Osteocyte (in vitro differentiated cells): ENCODE results near the gene RCAN2. TPM values are rescaled to one million over a fixed set of nuclear protein-coding genes. Genes with fewer than 3 reads are reported as not detected.

Experiments used
- DNase-seq: peaks from one replicate; pipeline ENCODE4 v3.0.0; 2021; ENCODE audit warnings: mixed read lengths; ENCODE audit not compliant: unreplicated experiment; ENCODE audit errors: extremely low spot score
- H3K27ac Mint-ChIP-seq: one replicate; pipeline ENCODE4 v1.8.0; 2021; ENCODE audit warnings: mild to moderate bottlenecking, mixed read lengths; ENCODE audit not compliant: unreplicated experiment
- H3K27me3 Mint-ChIP-seq: one replicate; pipeline ENCODE4 v1.8.0; 2021; ENCODE audit warnings: mixed read lengths; ENCODE audit not compliant: unreplicated experiment
- H3K36me3 Mint-ChIP-seq: one replicate; pipeline ENCODE4 v1.8.0; 2021; ENCODE audit warnings: mixed read lengths; ENCODE audit not compliant: unreplicated experiment
- H3K4me1 Mint-ChIP-seq: one replicate; pipeline ENCODE4 v1.8.0; 2021; ENCODE audit warnings: mixed read lengths; ENCODE audit not compliant: unreplicated experiment
- H3K4me3 Mint-ChIP-seq: one replicate; pipeline ENCODE4 v1.8.0; 2021; ENCODE audit warnings: mild to moderate bottlenecking, moderate library complexity, mixed read lengths; ENCODE audit not compliant: unreplicated experiment
- H3K9me3 Mint-ChIP-seq: one replicate; pipeline ENCODE4 v1.8.0; 2021; ENCODE audit warnings: mixed read lengths; ENCODE audit not compliant: unreplicated experiment
- total RNA-seq: library from RNA; stranded (reverse); gene quantifications from 2 replicates; pipeline ENCODE4 v1.2.1, GENCODE V29; 2021
- TF ChIP-seq, protein P1 (sequence below): fragments of 200-600 bp; sonication (generic); IDR thresholded peaks from 2 replicates; pipeline ENCODE4 v1.5.0; 2021; ENCODE audit warnings: antibody characterized with exemption, mild to moderate bottlenecking, moderate library complexity

The RCAN2 gene
- total RNA-seq, 1 donor from 2014 or later: 31.3 TPM

DNA sequence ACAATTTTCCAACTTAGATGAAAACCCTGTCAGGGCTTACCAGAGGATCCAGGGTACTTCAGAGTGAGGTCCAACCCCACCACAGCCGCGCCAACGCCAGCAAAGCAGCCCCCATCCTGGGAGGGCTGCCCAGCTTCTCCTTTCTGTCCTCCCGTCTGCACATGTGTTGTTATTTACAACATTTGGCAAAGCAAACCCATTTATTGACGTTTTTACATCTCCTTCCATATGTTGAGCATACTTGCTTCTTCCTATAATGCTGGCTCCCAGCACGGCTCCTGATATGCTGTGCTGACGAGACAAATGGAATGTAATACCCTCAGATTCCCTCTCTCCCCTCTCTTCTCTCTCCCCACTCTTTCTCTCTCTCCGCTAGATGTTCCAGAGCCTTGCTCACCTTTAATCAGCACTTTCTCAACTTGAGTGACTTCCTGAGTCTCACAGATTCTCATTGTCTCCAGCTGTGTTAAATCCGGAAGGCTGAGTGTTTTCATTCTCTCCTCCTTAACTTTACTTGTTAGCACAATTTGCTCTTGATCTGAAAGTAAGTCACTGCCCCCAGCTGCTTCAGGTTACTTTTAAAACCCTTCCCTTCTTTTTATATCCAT, 22.7 kb downstream of the RCAN2 start:
- Mint-ChIP-seq H3K9me3 (peaks cover 8% of the 10 kb centered on the region), H3K27ac (peak overlapping the region; percentile 5), H3K4me1 (peaks cover 32% of the 10 kb centered on the region), H3K27me3 (no peaks in the 10 kb centered on the region), H3K4me3 (no peak overlapping the region), H3K36me3 (peaks cover 8% of the 10 kb centered on the region)
- no peak for DNase-seq
- TF ChIP-seq, protein P1, sequence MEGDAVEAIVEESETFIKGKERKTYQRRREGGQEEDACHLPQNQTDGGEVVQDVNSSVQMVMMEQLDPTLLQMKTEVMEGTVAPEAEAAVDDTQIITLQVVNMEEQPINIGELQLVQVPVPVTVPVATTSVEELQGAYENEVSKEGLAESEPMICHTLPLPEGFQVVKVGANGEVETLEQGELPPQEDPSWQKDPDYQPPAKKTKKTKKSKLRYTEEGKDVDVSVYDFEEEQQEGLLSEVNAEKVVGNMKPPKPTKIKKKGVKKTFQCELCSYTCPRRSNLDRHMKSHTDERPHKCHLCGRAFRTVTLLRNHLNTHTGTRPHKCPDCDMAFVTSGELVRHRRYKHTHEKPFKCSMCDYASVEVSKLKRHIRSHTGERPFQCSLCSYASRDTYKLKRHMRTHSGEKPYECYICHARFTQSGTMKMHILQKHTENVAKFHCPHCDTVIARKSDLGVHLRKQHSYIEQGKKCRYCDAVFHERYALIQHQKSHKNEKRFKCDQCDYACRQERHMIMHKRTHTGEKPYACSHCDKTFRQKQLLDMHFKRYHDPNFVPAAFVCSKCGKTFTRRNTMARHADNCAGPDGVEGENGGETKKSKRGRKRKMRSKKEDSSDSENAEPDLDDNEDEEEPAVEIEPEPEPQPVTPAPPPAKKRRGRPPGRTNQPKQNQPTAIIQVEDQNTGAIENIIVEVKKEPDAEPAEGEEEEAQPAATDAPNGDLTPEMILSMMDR: no peak

DNA sequence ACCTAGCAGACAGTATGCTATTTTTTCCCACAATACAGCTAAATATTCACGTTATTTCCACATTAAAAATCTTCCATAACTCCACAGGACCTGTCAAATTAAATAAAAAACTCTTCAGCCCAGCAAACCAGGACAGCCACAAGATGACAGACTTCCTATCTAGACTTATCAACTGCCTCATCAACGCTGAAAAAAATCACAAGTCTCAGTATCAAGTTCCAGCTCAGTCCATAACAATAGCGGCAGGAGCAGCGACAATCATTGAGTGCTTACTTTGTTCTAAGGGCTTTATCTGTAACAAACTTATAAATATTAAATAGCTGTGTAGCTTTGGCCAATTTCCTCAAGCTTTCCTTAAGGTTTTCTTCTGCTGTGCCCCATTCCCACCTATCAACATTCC, 24.7 kb downstream of the RCAN2 start:
- no peak overlapping the region for H3K27ac Mint-ChIP-seq
- H3K4me3 Mint-ChIP-seq: no peak overlapping the region
- TF ChIP-seq, protein P1: no peak
- no peak for DNase-seq
- H3K27me3 Mint-ChIP-seq: no peaks in the 10 kb centered on the region
- peaks cover 8% of the 10 kb centered on the region for H3K9me3 Mint-ChIP-seq
- H3K36me3 Mint-ChIP-seq: peaks cover 17% of the 10 kb centered on the region
- H3K4me1 Mint-ChIP-seq: peaks cover 29% of the 10 kb centered on the region

DNA sequence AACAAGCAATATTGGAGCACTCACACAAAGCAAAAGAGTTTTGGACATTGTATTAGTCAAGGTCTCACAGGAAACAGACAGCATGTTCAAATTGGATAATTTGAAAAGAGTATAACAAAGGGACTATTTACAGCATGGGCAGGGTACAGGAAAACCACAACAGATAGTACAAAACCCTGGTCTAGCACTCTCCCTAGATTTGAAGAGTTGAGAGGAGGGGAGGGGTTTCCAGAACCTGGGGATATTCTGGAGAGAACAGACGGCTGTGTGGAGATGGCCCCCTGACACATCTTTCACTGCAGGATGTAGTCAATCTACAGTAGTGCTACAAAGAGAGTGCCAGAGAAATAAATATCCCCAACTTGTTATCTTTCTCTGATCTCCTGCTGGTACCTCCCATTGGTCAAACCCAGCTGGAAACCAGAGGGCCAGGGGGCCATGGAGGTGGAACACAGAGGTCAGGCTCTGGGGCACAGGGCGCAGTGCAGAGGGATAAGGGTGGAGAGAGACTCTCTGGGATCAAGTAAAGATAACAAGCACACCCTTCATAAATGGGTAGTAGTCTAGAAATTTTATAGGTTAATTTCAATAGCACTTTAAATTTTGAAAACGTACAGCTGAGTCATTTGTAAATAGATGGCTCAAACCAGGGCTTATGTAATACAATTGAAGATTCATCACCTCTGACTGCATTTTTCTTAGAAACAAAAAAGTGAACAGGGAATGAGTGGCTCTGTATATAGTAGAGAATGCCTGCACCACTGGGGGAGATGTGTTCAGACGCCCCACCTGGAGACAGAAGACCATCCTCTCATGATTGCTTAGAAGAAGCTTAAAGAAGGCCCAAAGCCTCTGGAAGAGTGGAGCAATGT, 25.7 kb downstream of the RCAN2 start:
- H3K27me3 Mint-ChIP-seq: no peaks in the 10 kb centered on the region
- DNase-seq: no peak

DNA sequence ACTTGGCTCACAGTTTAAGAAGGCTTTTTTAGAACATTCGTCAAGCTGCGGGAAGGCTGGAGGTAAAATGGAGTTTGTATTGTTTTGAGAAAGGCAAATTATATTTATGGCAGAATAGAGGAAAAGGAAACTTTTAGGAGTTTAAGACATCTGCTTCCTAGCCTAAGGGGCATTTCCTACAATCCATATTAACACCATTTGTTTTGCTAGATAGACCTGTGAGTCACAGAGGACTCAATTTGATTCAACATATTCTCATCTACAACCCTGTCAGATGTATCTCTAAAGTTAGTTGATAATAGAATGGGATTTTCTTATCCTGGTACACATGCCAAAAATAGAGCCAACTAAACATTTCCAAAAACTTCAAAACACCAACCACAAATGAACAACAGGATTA, 35.0 kb downstream of the RCAN2 start:
- Mint-ChIP-seq H3K27me3 (no peaks in the 10 kb centered on the region), H3K36me3 (peaks cover 8% of the 10 kb centered on the region), H3K27ac (peak overlapping the region; percentile 3), H3K9me3 (no peaks in the 10 kb centered on the region), H3K4me3 (no peak overlapping the region), H3K4me1 (peaks cover 55% of the 10 kb centered on the region)
- DNase-seq: no peak
- TF ChIP-seq, protein P1: no peak

More for the DNA sequence above, 25.7 kb downstream of the RCAN2 start:
- Mint-ChIP-seq H3K27ac (peak overlapping the region; percentile 72), H3K36me3 (peaks cover 17% of the 10 kb centered on the region), H3K4me1 (peaks cover 33% of the 10 kb centered on the region), H3K9me3 (peaks cover 8% of the 10 kb centered on the region), H3K4me3 (no peak overlapping the region)
- TF ChIP-seq, protein P1: no peak

DNA sequence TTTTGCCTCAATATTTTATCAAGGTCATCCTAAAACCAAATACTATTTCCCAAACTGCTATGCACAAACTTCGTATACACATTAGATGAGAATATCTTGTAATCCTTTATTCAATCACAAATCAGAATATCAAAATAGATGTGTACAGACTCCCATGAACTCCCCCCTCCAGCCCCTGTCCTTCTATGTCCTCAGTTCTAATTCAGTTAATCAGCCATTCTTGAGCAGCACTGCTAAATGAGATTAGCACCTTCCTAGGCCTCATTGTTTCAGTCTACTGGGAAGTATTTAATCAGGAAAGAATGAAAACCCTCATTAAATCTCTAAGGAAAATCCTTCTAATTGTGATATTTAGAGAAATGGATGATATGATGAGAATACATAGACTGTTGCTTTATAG, 36.6 kb downstream of the RCAN2 start:
- Mint-ChIP-seq H3K27me3 (no peaks in the 10 kb centered on the region), H3K9me3 (peaks cover 8% of the 10 kb centered on the region), H3K36me3 (peaks cover 15% of the 10 kb centered on the region), H3K27ac (peak overlapping the region; percentile 93), H3K4me3 (no peak overlapping the region), H3K4me1 (peaks cover 55% of the 10 kb centered on the region)
- no peak for DNase-seq
- TF ChIP-seq, protein P1: no peak
